ENCODE data around the gene RACK1. TPM values are rescaled to one million over a fixed set of nuclear protein-coding genes. Genes with fewer than 3 reads are reported as not detected.

Gene RACK1
- total and polyA plus RNA-seq, 2 donors from 2014 or later: 1,240 to 1,699 TPM

- Histone ChIP-seq H3K9ac (ENCODE audit: low read length in 3 of 3) (peak overlapping the region; percentile 95 to 100 (median 97)), H3K27me3 (ENCODE audit: control insufficient read depth, insufficient read depth, low read length) (no peaks in the 10 kb centered on the region), H3K9me3 (ENCODE audit: control insufficient read depth in 2 of 3, insufficient read depth in 1 of 3, low read length in 3 of 3) (no peaks in the 10 kb centered on the region), H3K4me1 (ENCODE audit: control insufficient read depth in 2 of 3, insufficient read depth in 2 of 3, low read depth in 1 of 3, low read length in 3 of 3) (peaks cover 4 to 28% (median 17%) of the 10 kb centered on the region in 3 donors), H3K4me3 (ENCODE audit: low read length in 3 of 3) (peak overlapping the region; percentile 83 to 99 (median 95)), H3K27ac (ENCODE audit: low read depth in 2 of 2, low read length in 2 of 2) (peak overlapping the region; percentile 93 to 94), H3K36me3 (ENCODE audit: control insufficient read depth in 2 of 3, insufficient read depth in 3 of 3, low read length in 3 of 3) (peaks cover 16 to 30% (median 25%) of the 10 kb centered on the region in 3 donors)
- intact Hi-C loops (cut with DNase I): no loop called here
- FAIRE-seq: no peak
- no peak for TF ChIP-seq CTCF (IDR thresholded peaks at IDR 0.05; ENCODE audit: borderline replicate concordance, extremely low read depth, insufficient read depth)
- peak in 3 of 5 donors; percentile 25 to 76 (median 55) for DNase-seq
Observed at GRCh38 chr5:181243018-181243563, 615 bp downstream of the RACK1 start.

GRCh38 chr5:181242031-181242451 lies 1.7 kb downstream of the RACK1 start:
- TF ChIP-seq CTCF (IDR thresholded peaks at IDR 0.05; ENCODE audit: borderline replicate concordance, extremely low read depth, insufficient read depth): no peak
- FAIRE-seq (no peak), DNase-seq (no peak)
- H3K27me3 ChIP-seq (ENCODE audit: control insufficient read depth, insufficient read depth, low read length): no peaks in the 10 kb centered on the region
- H3K9me3 ChIP-seq (ENCODE audit: control insufficient read depth in 2 of 3, insufficient read depth in 1 of 3, low read length in 3 of 3): no peaks in the 10 kb centered on the region
- peak overlapping the region; percentile 83 to 99 (median 95) for H3K4me3 ChIP-seq (ENCODE audit: low read length in 3 of 3)
- H3K36me3 ChIP-seq (ENCODE audit: control insufficient read depth in 2 of 3, insufficient read depth in 3 of 3, low read length in 3 of 3): peaks cover 25 to 40% (median 35%) of the 10 kb centered on the region in 3 donors
- H3K9ac ChIP-seq (ENCODE audit: low read length in 3 of 3): peak overlapping the region in 2 of 3 donors; percentile 95 to 100
- H3K4me1 ChIP-seq (ENCODE audit: control insufficient read depth in 2 of 3, insufficient read depth in 2 of 3, low read depth in 1 of 3, low read length in 3 of 3): peaks cover 4 to 22% (median 15%) of the 10 kb centered on the region in 3 donors
- intact Hi-C loops (cut with DNase I): no loop called here
- H3K27ac ChIP-seq (ENCODE audit: low read depth in 2 of 2, low read length in 2 of 2): no peak overlapping the region

DNA sequence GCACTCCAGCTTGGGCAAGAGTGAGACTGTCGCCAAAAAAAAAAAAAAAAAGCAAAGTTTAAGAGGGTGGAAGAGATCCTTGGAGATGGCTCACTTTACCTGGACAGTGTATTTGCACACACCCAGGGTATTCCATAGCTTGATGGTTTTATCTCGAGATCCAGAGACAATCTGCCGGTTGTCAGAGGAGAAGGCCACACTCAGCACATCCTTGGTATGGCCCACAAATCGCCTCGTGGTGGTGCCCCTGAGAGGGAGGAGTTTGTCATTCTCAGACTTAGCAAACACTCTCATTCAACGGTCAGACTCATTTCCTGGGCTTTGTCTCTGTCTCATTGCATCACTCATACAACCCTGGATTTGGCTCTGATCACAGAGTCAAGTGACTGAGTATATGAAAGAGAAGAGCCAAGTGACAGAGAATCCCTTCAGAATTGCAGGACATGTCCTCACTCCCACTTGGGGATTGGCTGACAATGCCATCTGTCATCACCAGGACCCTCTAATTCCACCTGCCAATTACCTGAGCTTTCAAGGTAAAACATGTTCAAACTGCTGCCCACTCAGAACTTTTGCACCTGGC lies 2.2 kb downstream of the RACK1 start:
- Histone ChIP-seq H3K27me3 (ENCODE audit: control insufficient read depth, insufficient read depth, low read length) (no peaks in the 10 kb centered on the region), H3K27ac (ENCODE audit: low read depth in 2 of 2, low read length in 2 of 2) (no peak overlapping the region), H3K36me3 (ENCODE audit: control insufficient read depth in 2 of 3, insufficient read depth in 3 of 3, low read length in 3 of 3) (peaks cover 25 to 46% (median 37%) of the 10 kb centered on the region in 3 donors), H3K4me3 (ENCODE audit: low read length in 3 of 3) (peak overlapping the region in 1 of 3 donors; percentile 83), H3K9ac (ENCODE audit: low read length in 3 of 3) (peak overlapping the region in 1 of 3 donors; percentile 100), H3K9me3 (ENCODE audit: control insufficient read depth in 2 of 3, insufficient read depth in 1 of 3, low read length in 3 of 3) (no peaks in the 10 kb centered on the region), H3K4me1 (ENCODE audit: control insufficient read depth in 2 of 3, insufficient read depth in 2 of 3, low read depth in 1 of 3, low read length in 3 of 3) (peaks cover 4 to 22% (median 15%) of the 10 kb centered on the region in 3 donors)
- intact Hi-C loops (cut with DNase I): no loop called here
- DNase-seq: no peak
- FAIRE-seq: no peak
- TF ChIP-seq CTCF (IDR thresholded peaks at IDR 0.05; ENCODE audit: borderline replicate concordance, extremely low read depth, insufficient read depth): no peak
